ENCODE results near the gene JADE2. TPM values are rescaled to one million over a fixed set of nuclear protein-coding genes. Genes with fewer than 3 reads are reported as not detected.

The JADE2 gene
- total and polyA plus RNA-seq, 2 donors: 11.8 to 14.1 TPM

GRCh38 chr5:134527156-134527960, 1.9 kb downstream of the JADE2 start:
- peaks cover 0 to 8% of the 10 kb centered on the region in 2 donors for H3K9me3 ChIP-seq (ENCODE audit: control insufficient read depth in 2 of 2, insufficient read depth in 1 of 2, low read length in 1 of 2)
- peaks cover 0 to 2% of the 10 kb centered on the region in 2 donors for H3K27me3 ChIP-seq (ENCODE audit: control insufficient read depth in 2 of 2, insufficient read depth in 1 of 2, low read length in 1 of 2)
- 2% methylated on average over 57 of the region's 57 CpGs for WGBS
- peak overlapping the region; percentile 70 to 89 for H3K4me3 ChIP-seq (ENCODE audit: low read length in 2 of 2)
- H3K27ac ChIP-seq (ENCODE audit: low read depth in 1 of 2, low read length in 1 of 2): peak overlapping the region; percentile 78 to 100
- no peaks in the 10 kb centered on the region for H3K36me3 ChIP-seq (ENCODE audit: control insufficient read depth in 2 of 2, insufficient read depth in 2 of 2, low read length in 1 of 2)
- peak in 6 of 9 donors; percentile 42 to 84 (median 74) for DNase-seq (ENCODE audit: low read depth in 6 of 9, low spot score in 9 of 9)
- H3K4me1 ChIP-seq (ENCODE audit: control insufficient read depth in 2 of 2, insufficient read depth in 2 of 2, low read length in 2 of 2): peaks cover 7 to 33% of the 10 kb centered on the region in 2 donors

GRCh38 chr5:134527961-134528424, 2.5 kb downstream of the JADE2 start:
- WGBS: 62% methylated on average over 14 of the region's 14 CpGs
- DNase-seq (ENCODE audit: low read depth in 6 of 9, low spot score in 9 of 9): no peak
- Histone ChIP-seq H3K36me3 (ENCODE audit: control insufficient read depth in 2 of 2, insufficient read depth in 2 of 2, low read length in 1 of 2) (no peaks in the 10 kb centered on the region), H3K9me3 (ENCODE audit: control insufficient read depth in 2 of 2, insufficient read depth in 1 of 2, low read length in 1 of 2) (peaks cover 0 to 8% of the 10 kb centered on the region in 2 donors), H3K4me1 (ENCODE audit: control insufficient read depth in 2 of 2, insufficient read depth in 2 of 2, low read length in 2 of 2) (peaks cover 7 to 31% of the 10 kb centered on the region in 2 donors), H3K27ac (ENCODE audit: low read depth in 1 of 2, low read length in 1 of 2) (peak overlapping the region in 1 of 2 donors; percentile 64), H3K4me3 (ENCODE audit: low read length in 2 of 2) (peak overlapping the region; percentile 70 to 89), H3K27me3 (ENCODE audit: control insufficient read depth in 2 of 2, insufficient read depth in 1 of 2, low read length in 1 of 2) (peaks cover 0 to 2% of the 10 kb centered on the region in 2 donors)

- peak overlapping the region in 1 of 2 donors; percentile 36 for H3K27ac ChIP-seq (ENCODE audit: low read depth in 1 of 2, low read length in 1 of 2)
- 92% methylated on average over 4 of the region's 4 CpGs for WGBS
- no peak overlapping the region for H3K4me3 ChIP-seq (ENCODE audit: low read length in 2 of 2)
- H3K4me1 ChIP-seq (ENCODE audit: control insufficient read depth in 2 of 2, insufficient read depth in 2 of 2, low read length in 2 of 2): peaks cover 7 to 26% of the 10 kb centered on the region in 2 donors
- DNase-seq (ENCODE audit: low read depth in 6 of 9, low spot score in 9 of 9): no peak
- peaks cover 0 to 2% of the 10 kb centered on the region in 2 donors for H3K27me3 ChIP-seq (ENCODE audit: control insufficient read depth in 2 of 2, insufficient read depth in 1 of 2, low read length in 1 of 2)
- H3K9me3 ChIP-seq (ENCODE audit: control insufficient read depth in 2 of 2, insufficient read depth in 1 of 2, low read length in 1 of 2): peaks cover 0 to 8% of the 10 kb centered on the region in 2 donors
- H3K36me3 ChIP-seq (ENCODE audit: control insufficient read depth in 2 of 2, insufficient read depth in 2 of 2, low read length in 1 of 2): no peaks in the 10 kb centered on the region
Measured at GRCh38 chr5:134528556-134528955, 3.1 kb downstream of the JADE2 start.

- H3K27me3 ChIP-seq (ENCODE audit: control insufficient read depth in 2 of 2, insufficient read depth in 1 of 2, low read length in 1 of 2): no peaks in the 10 kb centered on the region
- H3K27ac ChIP-seq (ENCODE audit: low read depth in 1 of 2, low read length in 1 of 2): no peak overlapping the region
- DNase-seq (ENCODE audit: low read depth in 6 of 9, low spot score in 9 of 9): no peak
- 93% methylated on average over 6 of the region's 6 CpGs for WGBS
- peaks cover 4 to 18% of the 10 kb centered on the region in 2 donors for H3K4me1 ChIP-seq (ENCODE audit: control insufficient read depth in 2 of 2, insufficient read depth in 2 of 2, low read length in 2 of 2)
- H3K9me3 ChIP-seq (ENCODE audit: control insufficient read depth in 2 of 2, insufficient read depth in 1 of 2, low read length in 1 of 2): peaks cover 0 to 12% of the 10 kb centered on the region in 2 donors
- H3K4me3 ChIP-seq (ENCODE audit: low read length in 2 of 2): no peak overlapping the region
- no peaks in the 10 kb centered on the region for H3K36me3 ChIP-seq (ENCODE audit: control insufficient read depth in 2 of 2, insufficient read depth in 2 of 2, low read length in 1 of 2)
Measured at GRCh38 chr5:134529460-134529859, 4.0 kb downstream of the JADE2 start.

- H3K36me3 ChIP-seq (ENCODE audit: control insufficient read depth in 2 of 2, insufficient read depth in 2 of 2, low read length in 1 of 2): no peaks in the 10 kb centered on the region
- WGBS: 96% methylated on average over 8 of the region's 8 CpGs
- no peak for DNase-seq (ENCODE audit: low read depth in 6 of 9, low spot score in 9 of 9)
- no peak overlapping the region for H3K27ac ChIP-seq (ENCODE audit: low read depth in 1 of 2, low read length in 1 of 2)
- no peaks in the 10 kb centered on the region for H3K27me3 ChIP-seq (ENCODE audit: control insufficient read depth in 2 of 2, insufficient read depth in 1 of 2, low read length in 1 of 2)
- peaks cover 4 to 18% of the 10 kb centered on the region in 2 donors for H3K4me1 ChIP-seq (ENCODE audit: control insufficient read depth in 2 of 2, insufficient read depth in 2 of 2, low read length in 2 of 2)
- H3K4me3 ChIP-seq (ENCODE audit: low read length in 2 of 2): no peak overlapping the region
- peaks cover 0 to 12% of the 10 kb centered on the region in 2 donors for H3K9me3 ChIP-seq (ENCODE audit: control insufficient read depth in 2 of 2, insufficient read depth in 1 of 2, low read length in 1 of 2)
Measured at GRCh38 chr5:134530301-134531077, 5.0 kb downstream of the JADE2 start.

GRCh38 chr5:134533115-134533815, 7.8 kb downstream of the JADE2 start:
- 95% methylated on average over 10 of the region's 10 CpGs for WGBS
- Histone ChIP-seq H3K27me3 (ENCODE audit: control insufficient read depth in 2 of 2, insufficient read depth in 1 of 2, low read length in 1 of 2) (no peaks in the 10 kb centered on the region), H3K4me1 (ENCODE audit: control insufficient read depth in 2 of 2, insufficient read depth in 2 of 2, low read length in 2 of 2) (peaks cover 12 to 16% of the 10 kb centered on the region in 2 donors), H3K9me3 (ENCODE audit: control insufficient read depth in 2 of 2, insufficient read depth in 1 of 2, low read length in 1 of 2) (peaks cover 0 to 5% of the 10 kb centered on the region in 2 donors), H3K4me3 (ENCODE audit: low read length in 2 of 2) (no peak overlapping the region), H3K36me3 (ENCODE audit: control insufficient read depth in 2 of 2, insufficient read depth in 2 of 2, low read length in 1 of 2) (peaks cover 11 to 17% of the 10 kb centered on the region in 2 donors), H3K27ac (ENCODE audit: low read depth in 1 of 2, low read length in 1 of 2) (no peak overlapping the region)
- DNase-seq (ENCODE audit: low read depth in 6 of 9, low spot score in 9 of 9): no peak

- WGBS: 94% methylated on average over 10 of the region's 10 CpGs
- peaks cover 12 to 13% of the 10 kb centered on the region in 2 donors for H3K4me1 ChIP-seq (ENCODE audit: control insufficient read depth in 2 of 2, insufficient read depth in 2 of 2, low read length in 2 of 2)
- DNase-seq (ENCODE audit: low read depth in 6 of 9, low spot score in 9 of 9): no peak
- H3K36me3 ChIP-seq (ENCODE audit: control insufficient read depth in 2 of 2, insufficient read depth in 2 of 2, low read length in 1 of 2): peaks cover 16 to 22% of the 10 kb centered on the region in 2 donors
- no peak overlapping the region for H3K4me3 ChIP-seq (ENCODE audit: low read length in 2 of 2)
- H3K27ac ChIP-seq (ENCODE audit: low read depth in 1 of 2, low read length in 1 of 2): no peak overlapping the region
- H3K9me3 ChIP-seq (ENCODE audit: control insufficient read depth in 2 of 2, insufficient read depth in 1 of 2, low read length in 1 of 2): peaks cover 0 to 5% of the 10 kb centered on the region in 2 donors
- no peaks in the 10 kb centered on the region for H3K27me3 ChIP-seq (ENCODE audit: control insufficient read depth in 2 of 2, insufficient read depth in 1 of 2, low read length in 1 of 2)
Measured at GRCh38 chr5:134534058-134534725, 8.7 kb downstream of the JADE2 start.

- peaks cover 12 to 13% of the 10 kb centered on the region in 2 donors for H3K4me1 ChIP-seq (ENCODE audit: control insufficient read depth in 2 of 2, insufficient read depth in 2 of 2, low read length in 2 of 2)
- no peak overlapping the region for H3K4me3 ChIP-seq (ENCODE audit: low read length in 2 of 2)
- WGBS: 98% methylated on average over 5 of the region's 5 CpGs
- H3K27ac ChIP-seq (ENCODE audit: low read depth in 1 of 2, low read length in 1 of 2): no peak overlapping the region
- no peak for DNase-seq (ENCODE audit: low read depth in 6 of 9, low spot score in 9 of 9)
- H3K27me3 ChIP-seq (ENCODE audit: control insufficient read depth in 2 of 2, insufficient read depth in 1 of 2, low read length in 1 of 2): no peaks in the 10 kb centered on the region
- peaks cover 17 to 26% of the 10 kb centered on the region in 2 donors for H3K36me3 ChIP-seq (ENCODE audit: control insufficient read depth in 2 of 2, insufficient read depth in 2 of 2, low read length in 1 of 2)
- H3K9me3 ChIP-seq (ENCODE audit: control insufficient read depth in 2 of 2, insufficient read depth in 1 of 2, low read length in 1 of 2): peaks cover 0 to 5% of the 10 kb centered on the region in 2 donors
Measured at GRCh38 chr5:134534726-134535110, 9.2 kb downstream of the JADE2 start.
